ENCODE data around the gene SPATA12.

Gene SPATA12

DNA sequence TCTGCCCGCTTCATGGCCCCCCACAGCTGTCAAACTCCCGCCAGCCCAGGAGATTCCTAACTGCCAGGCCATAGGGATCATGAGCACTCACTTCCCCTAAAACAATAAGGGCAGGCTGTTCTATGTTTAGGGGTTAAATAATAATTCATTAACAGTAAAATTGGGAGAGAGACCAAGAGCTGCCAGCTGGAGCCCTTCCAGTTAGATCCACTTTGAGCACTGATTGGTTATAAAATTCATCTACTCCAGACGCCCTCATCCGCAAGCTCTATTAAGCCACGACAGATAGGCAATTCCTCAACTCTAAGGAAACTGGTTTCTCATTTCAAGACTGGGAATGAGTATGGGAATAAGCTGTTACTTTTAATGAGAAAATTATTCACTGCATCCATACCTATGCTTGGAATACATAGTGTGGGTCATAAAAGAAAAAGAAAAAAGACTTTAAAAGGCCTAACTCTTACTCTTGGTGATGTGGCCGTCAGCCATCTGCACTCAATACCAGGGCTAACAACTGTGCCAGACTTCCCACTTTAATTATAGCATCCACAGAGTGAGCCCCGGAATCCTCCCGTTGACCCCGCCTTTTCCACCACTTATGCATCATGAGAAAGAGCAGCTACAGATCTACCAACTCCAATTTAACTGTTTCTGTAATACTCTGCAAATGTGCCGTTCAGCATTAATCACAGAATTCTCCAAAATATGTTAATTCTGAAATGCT is 60.1 kb downstream of the SPATA12 start:
- no peak for DNase-seq

Data from central memory CD4-positive, alpha-beta T cell (primary cell).